Suprapubic skin (tissue), 4 donors: ENCODE measurements around the gene SH3BP5.

ENCODE experiments used
- CTCF ChIP-seq, 2 donors: fragments of 200-600 bp in 1 of 2; fragments of 450-650 bp in 1 of 2; sonication (generic) in 1 of 2; IDR thresholded peaks; one replicate each; pipeline ENCODE4 v1.5.1; 2016 to 2019; ENCODE audit warnings: antibody characterized with exemption in 2 of 2, mild to moderate bottlenecking in 1 of 2, moderate library complexity in 1 of 2
- EP300 ChIP-seq: sonication (generic); formaldehyde crosslinking; IDR thresholded peaks from one replicate; pipeline ENCODE4 v1.6.1; 2017; ENCODE audit warnings: antibody characterized with exemption
- POLR2AphosphoS5 ChIP-seq, 3 donors: sonication (generic); formaldehyde crosslinking; IDR thresholded peaks; one replicate each; pipeline ENCODE4 v1.6.1; 2017; ENCODE audit warnings: antibody characterized with exemption in 3 of 3

- TF ChIP-seq POLR2AphosphoS5 (IDR thresholded peaks at IDR 0.05) (no peak), EP300 (no peak), CTCF (IDR thresholded peaks at IDR 0.05) (no peak)
Observed at GRCh38 chr3:15290736-15291135, 41.6 kb downstream of the SH3BP5 start.
